HL-60 (cell line): Measurements from ENCODE around the gene KIAA0930.

ENCODE experiments used
- DNase-seq, 2 experiments: peaks; one replicate each; pipeline ENCODE4 v3.0.0-alpha.2; 2010 to 2020; ENCODE audit warnings: low read depth in 1 of 2, low spot score in 1 of 2
- H3K27ac ChIP-seq: fragments of 250-450 bp; sonication (Bioruptor Pico); replicated peaks from 2 replicates; pipeline ENCODE4 v1.5.1; 2020; ENCODE audit warnings: mild to moderate bottlenecking, moderate library complexity
- H3K27me3 ChIP-seq: fragments of 250-450 bp; sonication (Bioruptor Pico); 2 replicates; pipeline ENCODE4 v1.5.1; 2021; ENCODE audit warnings: mild to moderate bottlenecking, moderate library complexity; ENCODE audit not compliant: insufficient read depth, poor library complexity, severe bottlenecking
- H3K4me3 ChIP-seq: replicated peaks from 2 replicates; pipeline ENCODE4 v1.5.1; 2011; ENCODE audit warnings: mild to moderate bottlenecking, control low read depth, low read length; ENCODE audit not compliant: insufficient read depth
- GABPA ChIP-seq: IDR thresholded peaks from 2 replicates; pipeline ENCODE4 v1.6.1; 2012; ENCODE audit warnings: low read depth
- POLR2AphosphoS5 ChIP-seq: IDR thresholded peaks from 2 replicates; pipeline ENCODE4 v1.6.1; 2012; ENCODE audit warnings: low read depth
- REST ChIP-seq: IDR thresholded peaks from 2 replicates; pipeline ENCODE4 v1.6.1; 2012; ENCODE audit warnings: low read depth; ENCODE audit not compliant: insufficient replicate concordance
- SPI1 ChIP-seq: IDR thresholded peaks from 2 replicates; pipeline ENCODE4 v1.6.1; 2012; ENCODE audit warnings: low read depth, mild to moderate bottlenecking, borderline replicate concordance
- TF ChIP-seq, protein P1 (sequence below): IDR thresholded peaks from one replicate; pipeline ENCODE4 v1.5.1; 2011; ENCODE audit warnings: low read length, control low read depth, inconsistent platforms; ENCODE audit not compliant: insufficient read depth

The KIAA0930 gene

GRCh38 chr22:45169591-45170466 is 70.9 kb downstream of the KIAA0930 start:
- TF ChIP-seq SPI1: no peak
- no peak for TF ChIP-seq REST
- TF ChIP-seq, protein P1, sequence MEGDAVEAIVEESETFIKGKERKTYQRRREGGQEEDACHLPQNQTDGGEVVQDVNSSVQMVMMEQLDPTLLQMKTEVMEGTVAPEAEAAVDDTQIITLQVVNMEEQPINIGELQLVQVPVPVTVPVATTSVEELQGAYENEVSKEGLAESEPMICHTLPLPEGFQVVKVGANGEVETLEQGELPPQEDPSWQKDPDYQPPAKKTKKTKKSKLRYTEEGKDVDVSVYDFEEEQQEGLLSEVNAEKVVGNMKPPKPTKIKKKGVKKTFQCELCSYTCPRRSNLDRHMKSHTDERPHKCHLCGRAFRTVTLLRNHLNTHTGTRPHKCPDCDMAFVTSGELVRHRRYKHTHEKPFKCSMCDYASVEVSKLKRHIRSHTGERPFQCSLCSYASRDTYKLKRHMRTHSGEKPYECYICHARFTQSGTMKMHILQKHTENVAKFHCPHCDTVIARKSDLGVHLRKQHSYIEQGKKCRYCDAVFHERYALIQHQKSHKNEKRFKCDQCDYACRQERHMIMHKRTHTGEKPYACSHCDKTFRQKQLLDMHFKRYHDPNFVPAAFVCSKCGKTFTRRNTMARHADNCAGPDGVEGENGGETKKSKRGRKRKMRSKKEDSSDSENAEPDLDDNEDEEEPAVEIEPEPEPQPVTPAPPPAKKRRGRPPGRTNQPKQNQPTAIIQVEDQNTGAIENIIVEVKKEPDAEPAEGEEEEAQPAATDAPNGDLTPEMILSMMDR: no peak
- no peak for TF ChIP-seq POLR2AphosphoS5
- TF ChIP-seq GABPA: no peak
- H3K4me3 ChIP-seq: no peak overlapping the region
- no peak overlapping the region for H3K27ac ChIP-seq
- H3K27me3 ChIP-seq: no peaks in the 10 kb centered on the region
- DNase-seq: no peak

- Histone ChIP-seq H3K27ac (peak overlapping the region; percentile 92), H3K4me3 (peak overlapping the region; percentile 18), H3K27me3 (no peaks in the 10 kb centered on the region)
- peak; percentile 8; the same call in 1 of the 2 replicates for TF ChIP-seq SPI1
- no peak for TF ChIP-seq REST
- DNase-seq: peak; percentile 70 to 73
Observed at GRCh38 chr22:45166932-45167331, 73.8 kb downstream of the KIAA0930 start.

DNA sequence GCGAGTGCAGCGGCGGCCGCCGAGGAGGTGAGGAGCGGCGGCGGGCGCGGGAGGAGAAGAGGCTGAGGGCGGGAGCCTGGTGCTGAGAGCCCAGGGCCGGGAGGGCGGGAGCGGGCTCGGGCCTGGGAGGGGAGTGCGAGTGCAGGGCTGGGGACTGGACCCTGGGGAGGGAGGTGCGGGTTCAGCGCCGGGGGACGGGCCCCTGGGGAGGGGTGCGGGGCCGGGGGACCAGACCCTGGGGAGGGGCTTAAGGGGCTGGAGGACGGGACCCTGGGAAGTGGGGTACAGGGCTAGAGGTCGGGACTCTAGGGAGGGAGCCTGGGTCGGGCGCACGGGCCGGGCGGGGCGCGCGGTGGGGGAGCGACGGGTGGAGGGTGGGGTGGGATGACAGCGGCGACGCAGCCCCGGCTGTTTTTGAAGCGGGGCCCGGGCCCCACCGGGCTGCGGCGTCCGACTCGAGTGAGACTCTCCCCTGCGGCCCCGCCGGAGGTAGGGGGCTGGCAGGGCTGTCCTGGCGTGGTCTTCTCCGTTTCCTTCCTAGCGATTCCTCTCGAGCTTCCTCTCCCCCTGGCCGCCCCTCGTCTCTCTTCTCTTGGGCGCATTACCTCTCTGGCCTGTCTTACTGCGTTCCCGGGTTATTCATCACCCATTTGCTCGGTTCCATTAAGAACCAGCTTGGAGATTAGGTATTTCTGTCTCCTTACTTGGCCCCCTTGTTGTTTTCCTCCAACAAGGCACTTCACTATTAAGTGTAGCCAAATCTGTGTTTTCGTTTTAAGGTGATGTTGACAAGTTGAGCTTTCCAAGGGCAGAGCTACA is 76.2 kb downstream of the KIAA0930 start:
- DNase-seq: no peak
- no peaks in the 10 kb centered on the region for H3K27me3 ChIP-seq
- TF ChIP-seq GABPA: no peak
- TF ChIP-seq POLR2AphosphoS5: no peak
- TF ChIP-seq, protein P1: no peak
- TF ChIP-seq SPI1: no peak
- no peak for TF ChIP-seq REST
- H3K27ac ChIP-seq: peak overlapping the region; percentile 92
- H3K4me3 ChIP-seq: peak overlapping the region; percentile 88
